SK-N-SH treated with all-trans-retinoic acid at 6 μM for 48 hours (cell line): Measurements from ENCODE around the gene MACROD1.

Source experiments
- CSDC2 ChIP-seq: fragments of 250-450 bp; sonication (Bioruptor Pico); IDR thresholded peaks from 2 replicates; pipeline ENCODE4 v1.5.0; 2020; ENCODE audit warnings: mild to moderate bottlenecking, moderate library complexity
- ESRRG ChIP-seq: fragments of 250-450 bp; sonication (Bioruptor Pico); IDR thresholded peaks from 2 replicates; pipeline ENCODE4 v1.6.1; 2021; ENCODE audit warnings: mild to moderate bottlenecking
- OSR1 ChIP-seq: fragments of 250-450 bp; sonication (Bioruptor Pico); IDR thresholded peaks from 2 replicates; pipeline ENCODE4 v1.8.0; 2022; ENCODE audit warnings: moderate library complexity, mild to moderate bottlenecking, inconsistent platforms
- RARB ChIP-seq: fragments of 250-450 bp; sonication (Bioruptor Pico); IDR thresholded peaks from 2 replicates; pipeline ENCODE4 v1.8.0; 2021; ENCODE audit warnings: mild to moderate bottlenecking, moderate library complexity
- SNAI2 ChIP-seq: fragments of 250-450 bp; sonication (Bioruptor Pico); IDR thresholded peaks from 2 replicates; pipeline ENCODE4 v1.5.0; 2020; ENCODE audit warnings: mild to moderate bottlenecking, moderate library complexity
- TCF4 ChIP-seq: fragments of 250-450 bp; sonication (Bioruptor Pico); IDR thresholded peaks from 2 replicates; pipeline ENCODE4 v1.8.0; 2021; ENCODE audit warnings: mild to moderate bottlenecking, moderate library complexity, borderline replicate concordance
- TOX ChIP-seq: fragments of 250-450 bp; sonication (Bioruptor Pico); IDR thresholded peaks from 2 replicates; pipeline ENCODE4 v1.8.0; 2021; ENCODE audit warnings: mild to moderate bottlenecking, moderate library complexity, borderline replicate concordance
- ZFP3 ChIP-seq: fragments of 250-450 bp; sonication (Bioruptor Pico); IDR thresholded peaks from 2 replicates; pipeline ENCODE4 v1.5.0; 2020; ENCODE audit warnings: mild to moderate bottlenecking, moderate library complexity
- ZFP30 ChIP-seq: fragments of 450-650 bp; formaldehyde crosslinking; IDR thresholded peaks from 2 replicates; pipeline ENCODE4 v1.5.0; 2022; ENCODE audit warnings: mild to moderate bottlenecking, moderate library complexity
- ZNF565 ChIP-seq: fragments of 450-650 bp; formaldehyde crosslinking; conservative IDR thresholded peaks from 2 replicates; pipeline ENCODE4 v1.5.0; 2020; ENCODE audit warnings: low read depth, mild to moderate bottlenecking, moderate library complexity
- ZNF8 ChIP-seq: fragments of 450-650 bp; formaldehyde crosslinking; IDR thresholded peaks from 2 replicates; pipeline ENCODE4 v1.5.0; 2020; ENCODE audit warnings: mild to moderate bottlenecking, moderate library complexity
- TF ChIP-seq, protein P1 (sequence below): fragments of 250-450 bp; sonication (Bioruptor Pico); IDR thresholded peaks from 2 replicates; pipeline ENCODE4 v1.5.1; 2021; ENCODE audit warnings: mild to moderate bottlenecking, moderate library complexity
- TF ChIP-seq, protein P2 (sequence below): fragments of 250-450 bp; sonication (Bioruptor Pico); IDR thresholded peaks from 2 replicates; pipeline ENCODE4 v1.8.0; 2020; ENCODE audit warnings: mild to moderate bottlenecking, moderate library complexity, borderline replicate concordance
- TF ChIP-seq, protein P3 (sequence below): fragments of 250-450 bp; sonication (Bioruptor Pico); IDR thresholded peaks from 2 replicates; pipeline ENCODE4 v1.5.0; 2020; ENCODE audit warnings: mild to moderate bottlenecking, moderate library complexity

GRCh38 chr11:64005691-64006090 is 160.2 kb downstream of the MACROD1 start:
- TF ChIP-seq TCF4 (CRISPR knock-in tag) = no peak
- TF ChIP-seq, protein P1, sequence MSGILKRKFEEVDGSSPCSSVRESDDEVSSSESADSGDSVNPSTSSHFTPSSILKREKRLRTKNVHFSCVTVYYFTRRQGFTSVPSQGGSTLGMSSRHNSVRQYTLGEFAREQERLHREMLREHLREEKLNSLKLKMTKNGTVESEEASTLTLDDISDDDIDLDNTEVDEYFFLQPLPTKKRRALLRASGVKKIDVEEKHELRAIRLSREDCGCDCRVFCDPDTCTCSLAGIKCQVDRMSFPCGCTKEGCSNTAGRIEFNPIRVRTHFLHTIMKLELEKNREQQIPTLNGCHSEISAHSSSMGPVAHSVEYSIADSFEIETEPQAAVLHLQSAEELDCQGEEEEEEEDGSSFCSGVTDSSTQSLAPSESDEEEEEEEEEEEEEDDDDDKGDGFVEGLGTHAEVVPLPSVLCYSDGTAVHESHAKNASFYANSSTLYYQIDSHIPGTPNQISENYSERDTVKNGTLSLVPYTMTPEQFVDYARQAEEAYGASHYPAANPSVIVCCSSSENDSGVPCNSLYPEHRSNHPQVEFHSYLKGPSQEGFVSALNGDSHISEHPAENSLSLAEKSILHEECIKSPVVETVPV (CRISPR knock-in tag) = no peak
- no peak for TF ChIP-seq OSR1 (CRISPR knock-in tag)
- no peak for TF ChIP-seq ZNF8 (CRISPR knock-in tag)
- TF ChIP-seq, protein P2, sequence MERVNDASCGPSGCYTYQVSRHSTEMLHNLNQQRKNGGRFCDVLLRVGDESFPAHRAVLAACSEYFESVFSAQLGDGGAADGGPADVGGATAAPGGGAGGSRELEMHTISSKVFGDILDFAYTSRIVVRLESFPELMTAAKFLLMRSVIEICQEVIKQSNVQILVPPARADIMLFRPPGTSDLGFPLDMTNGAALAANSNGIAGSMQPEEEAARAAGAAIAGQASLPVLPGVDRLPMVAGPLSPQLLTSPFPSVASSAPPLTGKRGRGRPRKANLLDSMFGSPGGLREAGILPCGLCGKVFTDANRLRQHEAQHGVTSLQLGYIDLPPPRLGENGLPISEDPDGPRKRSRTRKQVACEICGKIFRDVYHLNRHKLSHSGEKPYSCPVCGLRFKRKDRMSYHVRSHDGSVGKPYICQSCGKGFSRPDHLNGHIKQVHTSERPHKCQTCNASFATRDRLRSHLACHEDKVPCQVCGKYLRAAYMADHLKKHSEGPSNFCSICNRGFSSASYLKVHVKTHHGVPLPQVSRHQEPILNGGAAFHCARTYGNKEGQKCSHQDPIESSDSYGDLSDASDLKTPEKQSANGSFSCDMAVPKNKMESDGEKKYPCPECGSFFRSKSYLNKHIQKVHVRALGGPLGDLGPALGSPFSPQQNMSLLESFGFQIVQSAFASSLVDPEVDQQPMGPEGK (CRISPR knock-in tag) = no peak
- TF ChIP-seq SNAI2 (CRISPR knock-in tag) = no peak
- no peak for TF ChIP-seq ESRRG
- no peak for TF ChIP-seq ZFP3
- no peak for TF ChIP-seq CSDC2
- TF ChIP-seq, protein P3, sequence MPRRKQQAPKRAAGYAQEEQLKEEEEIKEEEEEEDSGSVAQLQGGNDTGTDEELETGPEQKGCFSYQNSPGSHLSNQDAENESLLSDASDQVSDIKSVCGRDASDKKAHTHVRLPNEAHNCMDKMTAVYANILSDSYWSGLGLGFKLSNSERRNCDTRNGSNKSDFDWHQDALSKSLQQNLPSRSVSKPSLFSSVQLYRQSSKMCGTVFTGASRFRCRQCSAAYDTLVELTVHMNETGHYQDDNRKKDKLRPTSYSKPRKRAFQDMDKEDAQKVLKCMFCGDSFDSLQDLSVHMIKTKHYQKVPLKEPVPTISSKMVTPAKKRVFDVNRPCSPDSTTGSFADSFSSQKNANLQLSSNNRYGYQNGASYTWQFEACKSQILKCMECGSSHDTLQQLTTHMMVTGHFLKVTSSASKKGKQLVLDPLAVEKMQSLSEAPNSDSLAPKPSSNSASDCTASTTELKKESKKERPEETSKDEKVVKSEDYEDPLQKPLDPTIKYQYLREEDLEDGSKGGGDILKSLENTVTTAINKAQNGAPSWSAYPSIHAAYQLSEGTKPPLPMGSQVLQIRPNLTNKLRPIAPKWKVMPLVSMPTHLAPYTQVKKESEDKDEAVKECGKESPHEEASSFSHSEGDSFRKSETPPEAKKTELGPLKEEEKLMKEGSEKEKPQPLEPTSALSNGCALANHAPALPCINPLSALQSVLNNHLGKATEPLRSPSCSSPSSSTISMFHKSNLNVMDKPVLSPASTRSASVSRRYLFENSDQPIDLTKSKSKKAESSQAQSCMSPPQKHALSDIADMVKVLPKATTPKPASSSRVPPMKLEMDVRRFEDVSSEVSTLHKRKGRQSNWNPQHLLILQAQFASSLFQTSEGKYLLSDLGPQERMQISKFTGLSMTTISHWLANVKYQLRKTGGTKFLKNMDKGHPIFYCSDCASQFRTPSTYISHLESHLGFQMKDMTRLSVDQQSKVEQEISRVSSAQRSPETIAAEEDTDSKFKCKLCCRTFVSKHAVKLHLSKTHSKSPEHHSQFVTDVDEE (CRISPR knock-in tag) = no peak
- no peak for TF ChIP-seq RARB (CRISPR knock-in tag)
- no peak for TF ChIP-seq ZNF565
- no peak for TF ChIP-seq TOX
- TF ChIP-seq ZFP30 (CRISPR knock-in tag) = no peak
